Small intestine (tissue), 7 donors: Measurements from ENCODE around the gene VAV3. TPM values are rescaled to one million over a fixed set of nuclear protein-coding genes. Genes with fewer than 3 reads are reported as not detected.

ENCODE experiments used
- DNase-seq, 2 donors: peaks; one replicate each; pipeline versions ENCODE4 v3.0.0 to v3.0.0-alpha.2; 2013
- FAIRE-seq: peaks from 2 replicates; lab custom pipeline; 2012; peaks lifted over from hg19 to GRCh38; lab: Jason Lieb, UNC
- H3K27ac ChIP-seq, 3 donors: one replicate each; pipeline ENCODE4 v1.5.1; 2013; ENCODE audit warnings: low read length in 2 of 3, mild to moderate bottlenecking in 2 of 3, control low read depth in 1 of 3, inconsistent platforms in 1 of 3, low read depth in 1 of 3, moderate library complexity in 1 of 3
- H3K27me3 ChIP-seq, 3 donors: one replicate each; pipeline ENCODE4 v1.6.1; 2013; ENCODE audit warnings: low read length in 3 of 3, inconsistent platforms in 1 of 3; ENCODE audit not compliant: control insufficient read depth in 3 of 3, insufficient read depth in 3 of 3
- H3K36me3 ChIP-seq, 3 donors: one replicate each; pipeline ENCODE4 v1.6.1; 2013; ENCODE audit warnings: low read length in 3 of 3, inconsistent platforms in 1 of 3, low read depth in 1 of 3, mild to moderate bottlenecking in 1 of 3, moderate library complexity in 1 of 3; ENCODE audit not compliant: control insufficient read depth in 3 of 3, insufficient read depth in 2 of 3
- H3K4me1 ChIP-seq, 3 donors: one replicate each; pipeline ENCODE4 v1.6.1; 2013; ENCODE audit warnings: low read length in 2 of 3, inconsistent platforms in 1 of 3, low read depth in 1 of 3, mild to moderate bottlenecking in 1 of 3, moderate library complexity in 1 of 3; ENCODE audit not compliant: control insufficient read depth in 3 of 3, insufficient read depth in 2 of 3
- H3K4me3 ChIP-seq, 3 donors: one replicate each; pipeline ENCODE4 v1.5.1; 2013; ENCODE audit warnings: low read length in 3 of 3, control low read depth in 1 of 3, inconsistent platforms in 1 of 3, low read depth in 1 of 3, mild to moderate bottlenecking in 1 of 3, moderate library complexity in 1 of 3
- H3K9me3 ChIP-seq, 2 donors: one replicate each; pipeline ENCODE4 v1.6.1; 2013; ENCODE audit warnings: low read depth in 1 of 2, low read length in 1 of 2; ENCODE audit not compliant: control insufficient read depth in 2 of 2, insufficient read depth in 1 of 2
- WGBS, 3 donors: extraction: QIAGEN DNeasy Blood & Tissue Kit; methylation state at CpG; one replicate each; pipeline ENCODE4 v1.1.7; 2013; 5-methylcytosine and 5-hydroxymethylcytosine counted together
- polyA plus RNA-seq, 4 donors: library from polyadenylated mRNA; stranded (reverse) in 3 of 4; unstranded in 1 of 4; fragments of 200-250 nt in 3 of 4; fragments of 120-200 nt in 1 of 4; gene quantifications; one replicate each; pipeline versions ENCODE4 v1.2.1 to v1.2.3, GENCODE V29; 2013
- donor health status: healthy with polysubstance abuse.
- donor health status: control.
- donor health status: control.
- donor health status: Bipolar disorder and iron deficiency.
- donor health status: healthy.

The VAV3 gene
- polyA plus RNA-seq, 4 donors, result 5.4 to 50.2 (median 11.2) TPM

- no peak overlapping the region for H3K27ac ChIP-seq
- no peaks in the 10 kb centered on the region for H3K4me1 ChIP-seq
- 86 to 87% (median 87%) methylated on average over 1 of the region's 1 CpG for WGBS, 3 donors
- H3K9me3 ChIP-seq, result peaks cover 0 to 7% of the 10 kb centered on the region in 2 donors
- no peaks in the 10 kb centered on the region for H3K27me3 ChIP-seq
- H3K36me3 ChIP-seq, result no peaks in the 10 kb centered on the region
- FAIRE-seq (no peak), DNase-seq (no peak)
- no peak overlapping the region for H3K4me3 ChIP-seq
Observed at GRCh38 chr1:107674486-107674885, 290.5 kb downstream of the VAV3 start.

- Histone ChIP-seq H3K4me3 (no peak overlapping the region), H3K27ac (no peak overlapping the region), H3K9me3 (peaks cover 0 to 7% of the 10 kb centered on the region in 2 donors), H3K36me3 (no peaks in the 10 kb centered on the region), H3K4me1 (peaks cover 0 to 6% (median under 1%) of the 10 kb centered on the region in 3 donors), H3K27me3 (no peaks in the 10 kb centered on the region)
- WGBS, 3 donors, result 91 to 100% (median 98%) methylated on average over 2 of the region's 2 CpGs
- DNase-seq, result no peak
- FAIRE-seq, result no peak
Observed at GRCh38 chr1:107673006-107673405, 292.0 kb downstream of the VAV3 start.

- no peak overlapping the region for H3K27ac ChIP-seq
- H3K36me3 ChIP-seq, result no peaks in the 10 kb centered on the region
- 52 to 65% (median 55%) methylated on average over 5 of the region's 5 CpGs for WGBS, 3 donors
Observed at GRCh38 chr1:107670397-107671040, 294.5 kb downstream of the VAV3 start.

GRCh38 chr1:107669996-107670395, 295.0 kb downstream of the VAV3 start:
- no peak overlapping the region for H3K27ac ChIP-seq
- FAIRE-seq (no peak), DNase-seq (peak; percentile 38 to 52)
- H3K27me3 ChIP-seq, result no peaks in the 10 kb centered on the region
- 4 to 22% (median 7%) methylated on average over 1 of the region's 1 CpG for WGBS, 3 donors
- H3K9me3 ChIP-seq, result peaks cover 0 to 7% of the 10 kb centered on the region in 2 donors
- H3K4me3 ChIP-seq, result no peak overlapping the region
- peaks cover 2 to 26% (median 8%) of the 10 kb centered on the region in 3 donors for H3K4me1 ChIP-seq
- H3K36me3 ChIP-seq, result no peaks in the 10 kb centered on the region

More at GRCh38 chr1:107670397-107671040, 294.5 kb downstream of the VAV3 start:
- Histone ChIP-seq H3K9me3 (peaks cover 0 to 7% of the 10 kb centered on the region in 2 donors), H3K4me1 (peaks cover under 1 to 22% (median 8%) of the 10 kb centered on the region in 3 donors), H3K27me3 (no peaks in the 10 kb centered on the region), H3K4me3 (no peak overlapping the region)
- FAIRE-seq (no peak), DNase-seq (no peak)

- Histone ChIP-seq H3K27me3 (no peaks in the 10 kb centered on the region), H3K9me3 (no peaks in the 10 kb centered on the region), H3K36me3 (no peaks in the 10 kb centered on the region), H3K4me3 (no peak overlapping the region), H3K4me1 (peaks cover 2 to 36% (median 8%) of the 10 kb centered on the region in 3 donors), H3K27ac (peak overlapping the region in 1 of 3 donors; percentile 8)
- WGBS, 3 donors, result 15 to 54% (median 42%) methylated on average over 6 of the region's 6 CpGs
- peak in 1 of 2 donors; percentile 33 for DNase-seq
- no peak for FAIRE-seq
Observed at GRCh38 chr1:107668762-107669161, 296.2 kb downstream of the VAV3 start.

- FAIRE-seq, result no peak
- Histone ChIP-seq H3K4me1 (peaks cover 2 to 36% (median 8%) of the 10 kb centered on the region in 3 donors), H3K36me3 (no peaks in the 10 kb centered on the region), H3K4me3 (no peak overlapping the region), H3K27me3 (no peaks in the 10 kb centered on the region), H3K9me3 (no peaks in the 10 kb centered on the region), H3K27ac (peak overlapping the region in 1 of 3 donors; percentile 38)
- DNase-seq, result peak in 1 of 2 donors; percentile 61
- 10 to 62% (median 28%) methylated on average over 5 of the region's 5 CpGs for WGBS, 3 donors
Observed at GRCh38 chr1:107666493-107666892, 298.5 kb downstream of the VAV3 start.

GRCh38 chr1:107664982-107665925, 299.7 kb downstream of the VAV3 start:
- Histone ChIP-seq H3K36me3 (peaks cover 0 to 3% (median 0%) of the 10 kb centered on the region in 3 donors), H3K9me3 (no peaks in the 10 kb centered on the region), H3K27ac (peak overlapping the region in 1 of 3 donors; percentile 38), H3K4me3 (no peak overlapping the region), H3K27me3 (no peaks in the 10 kb centered on the region), H3K4me1 (peaks cover 2 to 36% (median 8%) of the 10 kb centered on the region in 3 donors)
- no peak for FAIRE-seq
- peak; percentile 52 to 82 for DNase-seq
- 17 to 58% (median 38%) methylated on average over 5 of the region's 5 CpGs for WGBS, 3 donors

GRCh38 chr1:107662971-107663370, 302.0 kb downstream of the VAV3 start:
- Histone ChIP-seq H3K4me3 (no peak overlapping the region), H3K9me3 (no peaks in the 10 kb centered on the region), H3K4me1 (peaks cover 2 to 30% (median 7%) of the 10 kb centered on the region in 3 donors), H3K36me3 (peaks cover 0 to 3% (median 0%) of the 10 kb centered on the region in 3 donors), H3K27ac (no peak overlapping the region), H3K27me3 (no peaks in the 10 kb centered on the region)
- DNase-seq (no peak), FAIRE-seq (no peak)
- 80 to 91% (median 90%) methylated on average over 2 of the region's 2 CpGs for WGBS, 3 donors
